ENCODE data around the gene SMTN.

- TF ChIP-seq, protein P1, sequence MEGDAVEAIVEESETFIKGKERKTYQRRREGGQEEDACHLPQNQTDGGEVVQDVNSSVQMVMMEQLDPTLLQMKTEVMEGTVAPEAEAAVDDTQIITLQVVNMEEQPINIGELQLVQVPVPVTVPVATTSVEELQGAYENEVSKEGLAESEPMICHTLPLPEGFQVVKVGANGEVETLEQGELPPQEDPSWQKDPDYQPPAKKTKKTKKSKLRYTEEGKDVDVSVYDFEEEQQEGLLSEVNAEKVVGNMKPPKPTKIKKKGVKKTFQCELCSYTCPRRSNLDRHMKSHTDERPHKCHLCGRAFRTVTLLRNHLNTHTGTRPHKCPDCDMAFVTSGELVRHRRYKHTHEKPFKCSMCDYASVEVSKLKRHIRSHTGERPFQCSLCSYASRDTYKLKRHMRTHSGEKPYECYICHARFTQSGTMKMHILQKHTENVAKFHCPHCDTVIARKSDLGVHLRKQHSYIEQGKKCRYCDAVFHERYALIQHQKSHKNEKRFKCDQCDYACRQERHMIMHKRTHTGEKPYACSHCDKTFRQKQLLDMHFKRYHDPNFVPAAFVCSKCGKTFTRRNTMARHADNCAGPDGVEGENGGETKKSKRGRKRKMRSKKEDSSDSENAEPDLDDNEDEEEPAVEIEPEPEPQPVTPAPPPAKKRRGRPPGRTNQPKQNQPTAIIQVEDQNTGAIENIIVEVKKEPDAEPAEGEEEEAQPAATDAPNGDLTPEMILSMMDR (IDR thresholded peaks at IDR 0.05) = no peak
- no peak for TF ChIP-seq EP300 (IDR thresholded peaks at IDR 0.05)
These were observed 40.3 kb upstream of the SMTN start for GRCh38 chr22:31040542-31041398.
